ENCODE measurements around the gene ZHX3. TPM values are rescaled to one million over a fixed set of nuclear protein-coding genes. Genes with fewer than 3 reads are reported as not detected.

The ZHX3 gene
- total and polyA plus RNA-seq, 10 of the 15 experiments (the other 5 are each of a cell fraction or from before 2014, with no cell fraction given), result 1.3 to 14.0 (median 5.0) TPM

DNA sequence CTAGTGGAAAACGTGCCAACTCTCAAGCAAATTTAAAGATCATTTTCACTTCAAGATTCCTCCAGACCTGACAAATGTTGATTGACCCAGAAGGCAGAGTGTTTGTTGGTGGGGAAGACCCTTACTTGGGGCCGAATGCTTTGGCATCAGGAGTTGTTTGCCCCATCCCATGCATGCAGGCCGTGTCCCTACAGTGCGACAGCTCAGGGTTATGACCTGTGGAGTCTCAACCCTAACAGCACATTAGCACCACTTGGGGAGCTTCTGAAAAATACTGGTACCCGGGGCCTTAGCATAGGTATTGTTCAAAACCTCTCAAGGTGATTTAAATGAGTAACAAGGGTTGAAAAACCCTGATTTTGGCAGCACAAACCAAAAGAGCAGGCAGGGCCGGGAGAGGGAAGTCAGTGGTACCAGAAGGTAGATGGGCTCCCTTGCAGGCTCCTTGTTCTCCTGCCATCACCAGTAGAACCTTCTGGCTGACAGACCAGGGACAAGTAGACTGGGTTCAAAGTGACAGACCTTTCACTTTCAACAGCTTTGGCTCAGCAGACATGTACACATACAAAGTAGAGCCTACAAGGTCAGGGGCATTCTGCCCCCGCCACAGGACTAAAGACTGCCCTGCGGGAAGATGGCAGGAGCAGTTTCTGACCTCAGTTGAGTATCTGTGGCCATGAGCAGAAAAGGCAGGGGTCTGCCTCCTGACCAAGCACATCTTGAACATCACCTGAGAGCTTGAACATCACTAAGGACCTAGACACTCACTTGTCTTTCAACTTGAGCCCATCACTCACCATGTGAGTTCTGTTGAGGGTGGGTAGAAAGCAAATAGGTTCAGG, 140.6 kb downstream of the ZHX3 start:
- Histone ChIP-seq H3K27me3 (replicated peaks in 1 of 2; ENCODE audit: control insufficient read depth in 2 of 2, insufficient read depth in 2 of 2, low read length in 1 of 2) (no peaks in the 10 kb centered on the region), H3K9me3 (replicated peaks; ENCODE audit: control insufficient read depth, insufficient read depth, low read length) (no peaks in the 10 kb centered on the region), H3K27ac (ENCODE audit: control insufficient read depth, insufficient read depth) (no peak overlapping the region), H3K9ac (ENCODE audit: control insufficient read depth, insufficient read depth, low read length) (no peak overlapping the region), H2AFZ (ENCODE audit: control insufficient read depth, low read depth, low read length) (no peak overlapping the region), H3K79me2 (ENCODE audit: control insufficient read depth, insufficient read depth, low read length) (no peaks in the 10 kb centered on the region), H3K4me2 (ENCODE audit: control insufficient read depth, insufficient read depth) (no peak overlapping the region), H4K20me1 (ENCODE audit: control insufficient read depth, insufficient read depth) (no peaks in the 10 kb centered on the region), H3K4me1 (ENCODE audit: control insufficient read depth, insufficient read depth, low read length) (no peaks in the 10 kb centered on the region), H3K4me3 (no peak overlapping the region), H3K36me3 (ENCODE audit: control insufficient read depth in 2 of 2, insufficient read depth in 2 of 2, low read length in 1 of 2) (peaks cover 22 to 27% of the 10 kb centered on the region in 2 experiments; a peak in 3 of 4 replicates)
- ChIA-PET POLR2A (no interaction called here), RAD21 (ENCODE audit: unreplicated experiment) (interaction anchor here (1.5 kb wide), 1 partner anchor 9 kb away, joined by 3 read pairs; no protein-coding TSS in a partner anchor), CTCF (interaction anchor here (1.7 to 4.4 kb wide), 2 partner anchors 20 to 43 kb away, joined by 3 to 17 read pairs; no protein-coding TSS in a partner anchor), SMC1A (ENCODE audit: uncharacterized antibody, unreplicated experiment) (interaction anchor here (0.9 to 2.1 kb wide), 4 partner anchors 13 to 56 kb away, joined by 4 to 7 read pairs (median 4); no protein-coding TSS in a partner anchor)
- BruUV-seq (replicated peaks), result no TSS peak
- DNase-seq (ENCODE audit: low read depth, low spot score), result no peak
- intact Hi-C loops (cut with micrococcal nuclease; ENCODE audit: unreplicated experiment), result no loop called here
- no peak for FAIRE-seq
- no peak for TF ChIP-seq POLR2AphosphoS2 (IDR thresholded peaks at IDR 0.05; ENCODE audit: low read depth, low read length)
- no peak for TF ChIP-seq HDAC6 (IDR thresholded peaks at IDR 0.05; ENCODE audit: unreplicated experiment)
- TF ChIP-seq TARDBP (IDR thresholded peaks at IDR 0.05; ENCODE audit: borderline replicate concordance), result no peak
- no peak for TF ChIP-seq YY1 (IDR thresholded peaks at IDR 0.05; ENCODE audit: low read depth, low read length)
- no peak for TF ChIP-seq SUZ12 (IDR thresholded peaks at IDR 0.05; ENCODE audit: unreplicated experiment)
- TF ChIP-seq RAD21 (IDR thresholded peaks at IDR 0.05; ENCODE audit: insufficient read depth, low read depth, low read length), result no peak
- no peak for TF ChIP-seq EED (IDR thresholded peaks at IDR 0.05; ENCODE audit: low read depth)
- no peak for TF ChIP-seq NFYB (IDR thresholded peaks at IDR 0.05; ENCODE audit: insufficient read depth, low read depth, low read length)
- TF ChIP-seq, protein P1, sequence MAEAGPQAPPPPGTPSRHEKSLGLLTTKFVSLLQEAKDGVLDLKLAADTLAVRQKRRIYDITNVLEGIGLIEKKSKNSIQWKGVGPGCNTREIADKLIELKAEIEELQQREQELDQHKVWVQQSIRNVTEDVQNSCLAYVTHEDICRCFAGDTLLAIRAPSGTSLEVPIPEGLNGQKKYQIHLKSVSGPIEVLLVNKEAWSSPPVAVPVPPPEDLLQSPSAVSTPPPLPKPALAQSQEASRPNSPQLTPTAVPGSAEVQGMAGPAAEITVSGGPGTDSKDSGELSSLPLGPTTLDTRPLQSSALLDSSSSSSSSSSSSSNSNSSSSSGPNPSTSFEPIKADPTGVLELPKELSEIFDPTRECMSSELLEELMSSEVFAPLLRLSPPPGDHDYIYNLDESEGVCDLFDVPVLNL (IDR thresholded peaks at IDR 0.05; ENCODE audit: low read depth, low read length), result no peak
- TF ChIP-seq IKZF1 (conservative IDR thresholded peaks at IDR 0.05), result no peak
- no peak for TF ChIP-seq POU2F2 (IDR thresholded peaks at IDR 0.05; ENCODE audit: borderline replicate concordance, low read depth, low read length)
- WGBS (ENCODE audit: insufficient coverage, insufficient replicate concordance, low lambda C conversion rate, missing lambda C conversion rate), result 88% methylated on average over 8 of the region's 8 CpGs
- ATAC-seq, result no peak
- in situ Hi-C loops (cut with MboI), result no loop called here
